HCT116 (cell line): Measurements from ENCODE around the gene SRPK2. TPM values are rescaled to one million over a fixed set of nuclear protein-coding genes. Genes with fewer than 3 reads are reported as not detected.

ENCODE experiments used
- ATAC-seq: fragments of 200-7000 bp; cut with Tn5 transposase; 2 replicates; pipeline ENCODE4 v1.9.1; 2020; ENCODE audit warnings: mild to moderate bottlenecking, moderate library complexity
- BruUV-seq: library from RNA; stranded (reverse); fragments of 400-500 nt; replicated peaks from 2 replicates; lab custom pipeline; 2021; lab: Mats Ljungman, UMichigan
- CTCF ChIA-PET: fragments of 300-600 bp; sonication (Branson Sonifier 250); formaldehyde crosslinking; loops from one replicate; lab custom pipeline; 2021; ENCODE audit warnings: antibody characterized with exemption; lab: Charles Lee
- POLR2A ChIA-PET: fragments of 300-600, 350-600 bp; sonication (Branson Sonifier 250); formaldehyde crosslinking; loops from one replicate; lab custom pipeline; 2021; ENCODE audit warnings: antibody characterized with exemption; lab: Charles Lee
- RAD21 ChIA-PET, 2 experiments: fragments of 300-600 bp; sonication (Branson Sonifier 250); formaldehyde crosslinking; loops; one replicate each; lab custom pipeline; 2023; ENCODE audit warnings: low total read pairs in 2 of 2; ENCODE audit not compliant: uncharacterized antibody in 2 of 2, unreplicated experiment in 2 of 2, low non-redundant PET in 1 of 2; lab: Charles Lee
- DNase-seq: peaks from one replicate; pipeline ENCODE4 v3.0.0-alpha.2; 2010; ENCODE audit warnings: low read depth, low spot score
- H2AFZ ChIP-seq: fragments of 200-600 bp; shearing (Covaris generic), sonication (generic); 2 replicates; pipeline ENCODE4 v1.6.1; 2017; ENCODE audit warnings: low read depth, mixed run types, mixed read lengths, antibody characterized with exemption, low read length; ENCODE audit not compliant: poor library complexity, severe bottlenecking
- H3K27ac ChIP-seq: 2 replicates; pipeline ENCODE4 v1.5.1; 2012; ENCODE audit warnings: low read depth, low read length
- H3K27me3 ChIP-seq: fragments of 200-600 bp; sonication (generic); 2 replicates; pipeline ENCODE4 v1.6.1; 2016; ENCODE audit warnings: mixed run types, low read length, mixed read lengths; ENCODE audit not compliant: insufficient read depth
- H3K36me3 ChIP-seq, 2 experiments: fragments of 200-500 bp in 1 of 2; fragments of 200-600 bp in 1 of 2; sonication (Bioruptor generic) in 1 of 2; sonication (generic) in 1 of 2; 2 replicates each; pipeline versions ENCODE4 v1.5.1 to v1.6.1; 2014 to 2016; ENCODE audit warnings: low read length in 2 of 2, inconsistent platforms in 1 of 2, mixed read lengths in 1 of 2, mixed run types in 1 of 2; ENCODE audit not compliant: insufficient read depth in 2 of 2, control insufficient read depth in 1 of 2
- H3K4me1 ChIP-seq, 2 experiments: fragments of 200-600 bp in 1 of 2; sonication (generic) in 1 of 2; 2 replicates each; pipeline versions ENCODE4 v1.5.1 to v1.6.1; 2012 to 2017; ENCODE audit warnings: low read length in 2 of 2, inconsistent platforms in 1 of 2, mild to moderate bottlenecking in 1 of 2, mixed read lengths in 1 of 2, mixed run types in 1 of 2, moderate library complexity in 1 of 2; ENCODE audit not compliant: insufficient read depth in 2 of 2, control insufficient read depth in 1 of 2
- H3K4me2 ChIP-seq: fragments of 200-600 bp; sonication (generic); 2 replicates; pipeline ENCODE4 v1.6.1; 2017; ENCODE audit warnings: mixed run types, low read length, mixed read lengths
- H3K4me3 ChIP-seq, 2 experiments: fragments of 200-600 bp in 1 of 2; sonication (generic) in 1 of 2; replicated peaks in 1 of 2; 2 replicates each; pipeline ENCODE4 v1.5.1; 2011 to 2016; ENCODE audit warnings: low read length in 2 of 2, control low read depth in 1 of 2, low read depth in 1 of 2, mild to moderate bottlenecking in 1 of 2, mixed read lengths in 1 of 2, mixed run types in 1 of 2
- H3K79me2 ChIP-seq: fragments of 200-600 bp; sonication (generic); 2 replicates; pipeline ENCODE4 v1.6.1; 2017; ENCODE audit warnings: mild to moderate bottlenecking, mixed run types, low read length, moderate library complexity, mixed read lengths; ENCODE audit not compliant: insufficient read depth
- H3K9ac ChIP-seq: fragments of 200-600 bp; sonication (generic); 2 replicates; pipeline ENCODE4 v1.6.1; 2016; ENCODE audit warnings: low read length, mixed read lengths
- H3K9me2 ChIP-seq: fragments of 200-600 bp; sonication (generic), shearing (Covaris generic); 2 replicates; pipeline ENCODE4 v1.6.1; 2017; ENCODE audit warnings: mixed run types, mild to moderate bottlenecking, moderate library complexity; ENCODE audit not compliant: insufficient read depth
- H3K9me3 ChIP-seq, 2 experiments: fragments of 200-500 bp in 1 of 2; fragments of 200-600 bp in 1 of 2; sonication (Bioruptor generic) in 1 of 2; sonication (generic) in 1 of 2; 2 replicates each; pipeline ENCODE4 v1.6.1; 2014 to 2017; ENCODE audit warnings: low read length in 2 of 2, mixed read lengths in 2 of 2, inconsistent platforms in 1 of 2, low read depth in 1 of 2, mild to moderate bottlenecking in 1 of 2, mixed run types in 1 of 2, moderate library complexity in 1 of 2; ENCODE audit not compliant: control insufficient read depth in 1 of 2, insufficient read depth in 1 of 2
- H4K20me1 ChIP-seq: fragments of 200-600 bp; sonication (generic), shearing (Covaris generic); 2 replicates; pipeline ENCODE4 v1.6.1; 2017; ENCODE audit warnings: mixed run types, mild to moderate bottlenecking, moderate library complexity; ENCODE audit not compliant: insufficient read depth
- ELF1 ChIP-seq: IDR thresholded peaks from 2 replicates; pipeline ENCODE4 v1.6.1; 2012; ENCODE audit warnings: low read depth, borderline replicate concordance
- EZH2 ChIP-seq: fragments of 200-600 bp; sonication (generic); IDR thresholded peaks from 2 replicates; pipeline ENCODE4 v1.6.1; 2017; ENCODE audit warnings: antibody characterized with exemption, mixed run types
- EZH2phosphoT487 ChIP-seq: fragments of 200-600 bp; IDR thresholded peaks from 2 replicates; pipeline ENCODE4 v1.6.1; 2018; ENCODE audit warnings: antibody characterized with exemption, borderline replicate concordance
- JUND ChIP-seq: IDR thresholded peaks from 2 replicates; pipeline ENCODE4 v1.6.1; 2012
- POLR2A ChIP-seq: IDR thresholded peaks from 2 replicates; pipeline ENCODE4 v1.7.0; 2011; ENCODE audit warnings: borderline replicate concordance; ENCODE audit not compliant: insufficient read depth, insufficient read length; ENCODE audit errors: extremely low read depth
- POLR2AphosphoS5 ChIP-seq: IDR thresholded peaks from 2 replicates; pipeline ENCODE4 v1.6.1; 2011; ENCODE audit warnings: mild to moderate bottlenecking, low read depth, low read length, moderate library complexity
- RAD21 ChIP-seq: IDR thresholded peaks from 2 replicates; pipeline ENCODE4 v1.6.1; 2012; ENCODE audit warnings: low read depth, mild to moderate bottlenecking
- SP1 ChIP-seq: IDR thresholded peaks from 2 replicates; pipeline ENCODE4 v1.6.1; 2012; ENCODE audit warnings: low read depth
- SRF ChIP-seq: IDR thresholded peaks from 2 replicates; pipeline ENCODE4 v1.6.1; 2012; ENCODE audit warnings: low read depth
- YY1 ChIP-seq: IDR thresholded peaks from 2 replicates; pipeline ENCODE4 v1.6.1; 2011; ENCODE audit warnings: low read length, low read depth, moderate library complexity, mild to moderate bottlenecking; ENCODE audit not compliant: insufficient replicate concordance; ENCODE audit errors: extremely low read depth
- intact Hi-C: fragments of 100-400 bp; cut with micrococcal nuclease; formaldehyde crosslinking; loops from 2 replicates; pipeline ENCODE4 v1.10.0; 2022
- total RNA-seq: library from RNA; stranded (reverse); gene quantifications from one replicate; pipeline ENCODE4 v1.2.1, GENCODE V29; 2021; ENCODE audit not compliant: unreplicated experiment
- TF ChIP-seq, protein P1 (sequence below): IDR thresholded peaks from 2 replicates; pipeline ENCODE4 v1.6.1; 2012
- TF ChIP-seq, protein P2 (sequence below): IDR thresholded peaks from 2 replicates; pipeline ENCODE4 v1.6.1; 2012
- TF ChIP-seq, protein P3 (sequence below), 3 experiments: fragments of 200-600 bp in 1 of 3; sonication (generic) in 1 of 3; IDR thresholded peaks in 2 of 3; conservative IDR thresholded peaks in 1 of 3; 2 replicates each; pipeline ENCODE4 v1.5.1; 2012 to 2017; ENCODE audit warnings: low read depth in 2 of 3, low read length in 2 of 3, antibody characterized with exemption in 1 of 3, borderline replicate concordance in 1 of 3, control low read depth in 1 of 3, mild to moderate bottlenecking in 1 of 3, mixed read lengths in 1 of 3, mixed run types in 1 of 3, moderate library complexity in 1 of 3; ENCODE audit not compliant: insufficient read depth in 1 of 3

SRPK2 gene
- total RNA-seq, 1 experiment from 2014 or later: 37.4 TPM

DNA sequence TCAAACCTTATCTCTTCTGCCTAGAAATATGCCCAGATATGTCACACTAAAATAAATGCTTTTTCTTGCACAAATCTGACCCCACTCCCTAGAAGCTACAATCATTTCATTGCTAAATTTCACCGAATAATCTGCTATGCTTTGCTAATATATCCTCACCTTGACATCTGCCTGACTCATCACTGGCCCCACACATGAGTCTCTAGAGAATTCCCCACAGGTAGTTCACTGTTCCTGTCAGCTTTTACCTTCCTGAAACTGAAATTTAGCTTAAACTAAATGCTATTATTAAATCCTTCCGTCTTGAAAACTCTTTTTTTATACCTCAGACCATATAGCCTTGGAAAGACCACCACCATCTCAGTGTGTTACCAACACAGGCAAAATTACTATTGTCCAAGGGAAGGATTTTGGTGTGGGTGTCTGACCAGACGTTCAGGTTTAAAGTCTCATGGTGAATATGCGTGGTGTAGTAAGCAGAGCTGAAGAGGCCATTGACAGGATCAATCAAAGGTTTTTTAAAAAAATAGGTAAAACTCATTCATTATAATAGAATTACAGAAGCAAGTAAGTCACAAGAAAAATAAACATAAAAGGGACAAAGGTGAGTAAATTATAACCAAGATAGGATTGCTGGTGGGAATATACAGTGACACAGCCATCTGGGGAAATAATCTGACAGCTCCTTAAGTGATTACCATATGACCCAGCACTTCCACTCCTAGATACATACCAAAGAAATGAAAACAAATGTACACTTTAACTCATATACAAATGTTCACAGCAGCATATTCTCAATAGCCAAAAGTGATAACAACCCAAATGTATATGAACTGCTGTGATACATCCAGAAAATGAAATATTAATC lies 201.2 kb downstream of the SRPK2 start:
- BruUV-seq: no TSS peak
- intact Hi-C loops: no loop called here
- no peak overlapping the region for H2AFZ ChIP-seq
- RAD21 ChIA-PET: no interaction called here
- H3K4me1 ChIP-seq: no peaks in the 10 kb centered on the region
- DNase-seq (no peak), ATAC-seq (no peak)
- no peak overlapping the region for H3K4me3 ChIP-seq
- CTCF ChIA-PET: interaction anchor here (1.3 kb wide), 1 partner anchor 22 kb away, joined by 3 read pairs; no protein-coding TSS in a partner anchor
- no peaks in the 10 kb centered on the region for H3K9me3 ChIP-seq
- H3K27ac ChIP-seq: no peak overlapping the region
- H3K9ac ChIP-seq: no peak overlapping the region
- H3K4me2 ChIP-seq: no peak overlapping the region
- no peaks in the 10 kb centered on the region for H3K79me2 ChIP-seq
- H3K9me2 ChIP-seq: no peaks in the 10 kb centered on the region
- POLR2A ChIA-PET: no interaction called here
- no peaks in the 10 kb centered on the region for H3K36me3 ChIP-seq
- no peak for TF ChIP-seq SP1
- TF ChIP-seq, protein P1, sequence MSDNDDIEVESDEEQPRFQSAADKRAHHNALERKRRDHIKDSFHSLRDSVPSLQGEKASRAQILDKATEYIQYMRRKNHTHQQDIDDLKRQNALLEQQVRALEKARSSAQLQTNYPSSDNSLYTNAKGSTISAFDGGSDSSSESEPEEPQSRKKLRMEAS: no peak
- no peak for TF ChIP-seq RAD21
- no peaks in the 10 kb centered on the region for H4K20me1 ChIP-seq
- H3K27me3 ChIP-seq: no peaks in the 10 kb centered on the region

DNA sequence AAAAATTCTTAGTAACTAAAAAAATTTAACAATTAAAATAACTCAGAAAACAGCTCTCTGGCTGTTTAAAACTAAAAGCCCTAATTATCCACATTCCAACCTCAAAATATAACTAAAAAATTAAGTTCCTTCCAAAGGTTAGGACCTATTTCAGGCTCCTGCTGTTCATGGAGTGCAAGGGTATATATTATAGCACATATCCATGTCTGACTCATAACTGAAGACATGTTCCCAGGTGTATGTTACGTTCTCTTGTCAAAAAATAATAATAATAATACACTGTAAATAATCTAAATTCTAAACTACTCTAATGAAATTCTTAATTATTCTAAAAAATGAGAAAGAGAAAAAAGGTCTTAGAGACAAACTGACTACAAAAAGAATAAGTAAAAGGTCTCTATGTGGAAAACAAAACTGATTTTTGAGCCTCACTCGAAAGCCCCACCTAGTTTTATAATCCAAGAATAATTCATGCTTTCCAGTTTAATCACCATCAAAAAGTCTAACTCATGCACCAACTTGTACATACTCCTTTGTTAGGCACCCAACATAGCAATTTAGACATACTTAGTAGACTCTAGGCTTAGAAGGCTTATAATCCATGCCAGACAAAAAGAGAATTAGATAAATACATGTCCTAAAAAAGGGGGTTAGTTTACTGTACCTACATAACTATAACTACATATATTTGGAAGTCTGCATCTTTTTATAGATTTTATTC lies 203.3 kb downstream of the SRPK2 start:
- H3K4me2 ChIP-seq: no peak overlapping the region
- no peaks in the 10 kb centered on the region for H3K27me3 ChIP-seq
- ChIA-PET CTCF (no interaction called here), RAD21 (no interaction called here), POLR2A (no interaction called here)
- H3K36me3 ChIP-seq: no peaks in the 10 kb centered on the region
- H3K79me2 ChIP-seq: no peaks in the 10 kb centered on the region
- H3K9ac ChIP-seq: no peak overlapping the region
- no peak overlapping the region for H3K4me3 ChIP-seq
- no peak for DNase-seq
- no peak overlapping the region for H3K27ac ChIP-seq
- H3K4me1 ChIP-seq: no peaks in the 10 kb centered on the region
- no TSS peak for BruUV-seq
- H3K9me3 ChIP-seq: no peaks in the 10 kb centered on the region
- H3K9me2 ChIP-seq: no peaks in the 10 kb centered on the region
- no peak for TF ChIP-seq ELF1
- TF ChIP-seq, protein P2, sequence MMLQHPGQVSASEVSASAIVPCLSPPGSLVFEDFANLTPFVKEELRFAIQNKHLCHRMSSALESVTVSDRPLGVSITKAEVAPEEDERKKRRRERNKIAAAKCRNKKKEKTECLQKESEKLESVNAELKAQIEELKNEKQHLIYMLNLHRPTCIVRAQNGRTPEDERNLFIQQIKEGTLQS: no peak
- no peak for TF ChIP-seq SRF
- TF ChIP-seq, protein P3, sequence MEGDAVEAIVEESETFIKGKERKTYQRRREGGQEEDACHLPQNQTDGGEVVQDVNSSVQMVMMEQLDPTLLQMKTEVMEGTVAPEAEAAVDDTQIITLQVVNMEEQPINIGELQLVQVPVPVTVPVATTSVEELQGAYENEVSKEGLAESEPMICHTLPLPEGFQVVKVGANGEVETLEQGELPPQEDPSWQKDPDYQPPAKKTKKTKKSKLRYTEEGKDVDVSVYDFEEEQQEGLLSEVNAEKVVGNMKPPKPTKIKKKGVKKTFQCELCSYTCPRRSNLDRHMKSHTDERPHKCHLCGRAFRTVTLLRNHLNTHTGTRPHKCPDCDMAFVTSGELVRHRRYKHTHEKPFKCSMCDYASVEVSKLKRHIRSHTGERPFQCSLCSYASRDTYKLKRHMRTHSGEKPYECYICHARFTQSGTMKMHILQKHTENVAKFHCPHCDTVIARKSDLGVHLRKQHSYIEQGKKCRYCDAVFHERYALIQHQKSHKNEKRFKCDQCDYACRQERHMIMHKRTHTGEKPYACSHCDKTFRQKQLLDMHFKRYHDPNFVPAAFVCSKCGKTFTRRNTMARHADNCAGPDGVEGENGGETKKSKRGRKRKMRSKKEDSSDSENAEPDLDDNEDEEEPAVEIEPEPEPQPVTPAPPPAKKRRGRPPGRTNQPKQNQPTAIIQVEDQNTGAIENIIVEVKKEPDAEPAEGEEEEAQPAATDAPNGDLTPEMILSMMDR (IDR thresholded peaks at IDR 0.05 in 2 of 3, conservative IDR thresholded peaks at IDR 0.05 in 1 of 3; ENCODE audit: borderline replicate concordance in 1 of 3, insufficient read depth in 1 of 3, low read depth in 2 of 3, low read length in 2 of 3): no peak
- TF ChIP-seq YY1: no peak
- TF ChIP-seq SP1: no peak
- TF ChIP-seq EZH2phosphoT487: no peak
- TF ChIP-seq POLR2AphosphoS5: no peak
- no peak for TF ChIP-seq EZH2
- TF ChIP-seq RAD21: no peak
- TF ChIP-seq POLR2A: no peak
- TF ChIP-seq JUND: no peak
- no peaks in the 10 kb centered on the region for H4K20me1 ChIP-seq
- no peak for ATAC-seq
- intact Hi-C loops: no loop called here
- H2AFZ ChIP-seq: no peak overlapping the region
